NCI-H146 treated with DMSO at 0.1 percent for 48 hours (cell line): Measurements from ENCODE around the gene GSTO1.

Experiments used
- DNase-seq: peaks from one replicate; lab custom pipeline; 2025; ENCODE audit not compliant: unreplicated experiment; lab: John Stamatoyannopoulos, UW

The GSTO1 gene

GRCh38 chr10:104274762-104275721 lies 20.4 kb downstream of the GSTO1 start:
- DNase-seq, result peak; percentile 73

- DNase-seq, result no peak
Observed at GRCh38 chr10:104276192-104276591, 21.5 kb downstream of the GSTO1 start.

- no peak for DNase-seq
Observed at GRCh38 chr10:104277785-104278184, 23.1 kb downstream of the GSTO1 start.

DNA sequence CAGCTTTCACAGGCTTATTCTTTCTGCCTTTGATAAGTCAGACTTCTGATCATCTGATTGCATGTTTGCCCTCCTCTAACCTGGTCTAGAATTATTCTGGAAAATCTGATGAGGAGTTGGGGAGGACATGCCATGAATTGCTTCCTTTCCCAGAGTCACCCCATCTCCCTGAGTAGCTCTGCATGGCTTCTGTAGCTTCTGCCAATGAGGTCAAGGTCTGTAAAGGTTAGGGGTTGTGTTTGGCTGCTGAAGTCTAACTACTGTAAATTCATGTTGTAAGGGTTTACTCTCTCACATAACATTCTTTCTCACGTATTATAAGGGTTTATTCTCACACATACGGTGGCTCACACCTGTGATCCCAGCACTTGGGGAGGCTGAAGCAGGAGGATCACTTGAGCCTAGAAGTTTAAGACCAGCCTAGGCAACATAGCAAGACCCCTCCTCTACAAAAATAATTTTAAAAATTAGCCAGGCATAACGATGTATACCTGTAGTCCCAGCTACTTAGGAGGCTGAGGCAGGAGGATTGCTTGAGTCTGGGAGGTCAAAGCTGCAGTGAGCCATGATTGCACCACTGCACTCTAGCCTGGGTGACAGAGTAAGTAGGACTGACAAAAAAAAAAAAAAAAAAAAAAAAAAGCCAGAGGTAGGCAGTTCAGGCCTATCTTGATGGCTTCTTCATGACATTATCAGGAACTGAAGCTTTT lies 25.0 kb downstream of the GSTO1 start:
- no peak for DNase-seq

DNA sequence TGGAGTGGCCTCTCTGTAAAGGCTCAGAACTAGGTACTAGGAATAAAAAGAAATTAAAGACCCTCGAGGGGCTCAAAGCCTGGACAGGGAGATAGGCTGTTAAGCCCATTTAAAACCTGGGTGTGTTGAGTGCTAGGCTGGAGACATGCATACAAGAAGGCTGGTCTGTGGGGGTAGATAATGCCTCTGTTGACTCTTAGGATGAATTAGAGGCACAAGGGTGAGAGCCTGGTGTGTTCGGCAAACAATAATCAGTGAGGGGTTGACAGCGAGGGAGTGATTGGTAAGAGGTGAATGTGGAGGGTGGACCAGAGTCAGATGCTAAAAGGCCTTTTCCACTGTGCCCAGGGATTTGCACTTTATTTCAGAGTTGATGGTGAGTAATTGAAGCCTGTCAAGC lies 27.0 kb downstream of the GSTO1 start:
- DNase-seq, result peak; percentile 69

DNA sequence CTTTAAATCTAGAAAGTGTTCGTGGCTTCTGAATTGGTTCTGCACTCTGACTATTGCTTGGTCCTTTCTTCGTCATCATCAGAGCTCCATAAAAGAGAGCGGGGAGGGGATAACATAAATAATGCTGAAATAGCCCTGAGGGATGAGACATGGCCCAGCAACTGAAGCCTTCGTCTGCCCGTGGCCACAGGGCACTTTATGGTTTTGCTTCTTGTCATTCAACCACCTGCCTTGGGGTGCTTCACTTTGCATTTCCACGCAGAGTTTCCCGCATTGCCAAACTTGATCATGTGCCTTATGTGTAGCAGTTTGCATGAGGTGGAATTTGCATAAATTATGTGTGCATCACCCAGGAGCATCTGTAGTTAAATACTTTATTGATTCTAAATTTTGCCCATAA lies 30.2 kb downstream of the GSTO1 start:
- DNase-seq, result no peak

GRCh38 chr10:104286939-104287338 lies 32.2 kb downstream of the GSTO1 start:
- DNase-seq, result no peak

DNA sequence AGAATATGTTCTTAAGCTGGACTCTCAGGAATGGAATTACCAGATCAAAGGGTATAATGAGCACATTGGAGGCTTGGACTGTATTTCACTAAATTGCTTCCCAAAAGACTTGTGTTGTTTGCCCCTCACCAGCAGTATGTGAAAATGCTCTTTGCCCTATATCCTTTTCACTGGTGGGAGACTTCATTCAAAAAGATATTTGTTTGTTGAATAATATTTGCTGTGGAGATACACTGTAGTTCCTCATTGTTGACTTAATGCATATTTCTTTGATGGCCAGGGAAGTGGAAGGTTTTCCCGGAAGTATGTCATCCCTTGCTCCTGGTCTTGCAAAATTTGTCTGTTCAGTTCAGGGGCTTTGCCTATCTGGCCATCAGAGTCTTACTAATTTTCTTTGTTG lies 33.7 kb downstream of the GSTO1 start:
- DNase-seq, result no peak

DNA sequence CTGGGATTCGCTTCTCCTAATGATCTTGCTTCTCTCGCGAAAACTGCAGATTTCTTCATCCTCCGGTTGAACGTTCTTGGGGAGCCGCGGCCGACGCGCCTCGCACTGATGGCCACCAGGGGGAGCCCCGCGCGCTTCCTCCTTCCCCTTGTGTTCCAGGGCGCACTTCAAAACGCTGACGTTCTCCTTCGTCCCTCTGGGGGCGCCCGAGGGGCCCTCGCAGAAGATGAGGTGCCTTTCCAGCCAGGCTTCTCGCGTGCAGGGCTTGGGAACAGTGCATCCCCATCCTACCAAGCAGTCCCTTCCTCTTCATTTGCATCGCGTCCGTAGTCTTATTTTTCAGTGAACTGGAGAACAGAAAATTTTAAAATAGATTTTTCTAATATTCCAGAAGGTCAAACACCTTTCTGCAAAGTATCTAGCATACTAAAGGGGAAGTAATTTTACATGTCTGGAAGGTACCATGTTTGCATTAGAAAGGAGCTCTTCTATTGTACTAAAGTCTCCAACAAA lies 36.8 kb downstream of the GSTO1 start:
- DNase-seq, result peak; percentile 65

DNA sequence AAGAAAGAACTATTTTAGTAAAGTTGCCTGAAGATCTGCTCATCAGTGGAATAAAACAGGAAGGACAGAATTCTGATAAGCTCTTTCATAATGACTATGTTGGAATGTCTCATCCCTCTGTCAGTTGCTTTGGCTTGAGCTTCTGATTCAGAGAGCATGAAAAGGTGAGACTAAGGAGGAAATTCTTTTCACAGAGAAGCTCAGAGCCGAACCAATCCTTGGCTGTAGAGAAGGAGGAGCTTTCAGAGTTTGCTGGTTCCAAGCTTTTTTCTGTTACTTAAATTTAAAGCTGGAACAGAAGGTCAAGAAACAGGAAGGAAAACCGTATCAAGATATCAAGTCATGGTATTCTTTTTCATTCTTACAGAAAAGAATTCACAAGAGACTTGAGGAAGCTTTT lies 38.3 kb downstream of the GSTO1 start:
- no peak for DNase-seq

DNA sequence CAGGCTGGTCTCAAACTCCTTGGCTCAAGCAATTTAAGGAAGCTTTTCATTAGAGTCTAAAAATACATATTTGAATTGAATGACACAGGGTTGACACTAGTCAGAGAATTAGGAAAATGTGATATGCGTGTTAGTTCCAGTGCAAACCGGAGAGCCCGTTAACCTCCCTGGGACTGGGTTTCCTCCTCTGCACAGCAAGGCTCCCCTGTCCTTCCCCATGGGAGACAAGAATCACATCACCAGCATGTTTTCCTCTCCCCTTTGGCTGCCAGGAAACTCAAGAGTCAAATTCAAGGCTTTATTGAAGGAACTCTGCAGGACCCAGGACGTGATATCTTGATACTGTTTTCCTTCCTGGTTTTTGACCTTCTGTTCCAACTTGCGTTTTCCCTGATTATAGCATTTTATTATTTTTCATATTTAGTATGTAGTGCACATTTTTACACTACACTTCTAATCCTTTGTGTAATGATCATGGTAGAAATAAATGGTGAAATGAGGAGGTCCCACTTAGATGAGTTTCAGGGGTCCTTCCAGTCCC lies 39.2 kb downstream of the GSTO1 start:
- DNase-seq, result no peak

GRCh38 chr10:104296687-104297436 lies 42.2 kb downstream of the GSTO1 start:
- no peak for DNase-seq

- DNase-seq, result no peak
Observed at GRCh38 chr10:104297697-104298660, 43.3 kb downstream of the GSTO1 start.

- DNase-seq, result no peak
Observed at GRCh38 chr10:104299031-104299904, 44.6 kb downstream of the GSTO1 start.

DNA sequence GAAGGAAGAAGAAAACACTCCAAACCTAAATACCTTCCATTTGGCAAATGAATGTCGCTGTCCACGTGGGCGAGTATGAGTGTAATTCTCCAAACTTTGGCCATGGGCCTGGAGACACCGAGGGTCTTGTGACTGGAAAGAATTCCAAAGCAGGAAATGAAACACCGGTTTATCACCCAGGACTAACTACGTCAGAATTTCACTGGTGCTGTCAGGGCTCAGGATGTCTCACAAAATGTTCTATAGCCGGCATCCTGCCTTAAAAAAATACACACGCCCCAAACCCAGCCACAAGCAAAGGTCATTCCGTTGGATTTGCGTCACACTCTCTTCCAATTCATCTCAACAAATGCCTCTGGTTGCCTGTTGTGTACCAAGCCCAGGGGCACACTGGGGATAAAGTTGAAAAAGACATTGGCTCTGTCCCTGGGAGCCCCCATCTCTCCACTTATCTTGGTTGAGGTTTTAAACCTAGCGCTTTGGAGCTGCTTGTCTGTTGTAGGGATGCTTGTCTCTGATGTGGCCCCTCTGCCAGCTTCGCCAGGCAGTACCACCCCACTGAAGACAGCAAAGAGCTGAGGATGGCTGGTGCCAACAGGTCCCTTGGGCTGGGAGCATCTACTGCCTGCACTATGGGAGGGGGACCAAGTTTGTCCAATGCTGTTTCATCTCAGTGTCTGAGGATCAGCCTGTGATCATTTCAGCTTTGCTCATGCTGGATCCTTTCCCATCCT lies 45.5 kb downstream of the GSTO1 start:
- no peak for DNase-seq

DNA sequence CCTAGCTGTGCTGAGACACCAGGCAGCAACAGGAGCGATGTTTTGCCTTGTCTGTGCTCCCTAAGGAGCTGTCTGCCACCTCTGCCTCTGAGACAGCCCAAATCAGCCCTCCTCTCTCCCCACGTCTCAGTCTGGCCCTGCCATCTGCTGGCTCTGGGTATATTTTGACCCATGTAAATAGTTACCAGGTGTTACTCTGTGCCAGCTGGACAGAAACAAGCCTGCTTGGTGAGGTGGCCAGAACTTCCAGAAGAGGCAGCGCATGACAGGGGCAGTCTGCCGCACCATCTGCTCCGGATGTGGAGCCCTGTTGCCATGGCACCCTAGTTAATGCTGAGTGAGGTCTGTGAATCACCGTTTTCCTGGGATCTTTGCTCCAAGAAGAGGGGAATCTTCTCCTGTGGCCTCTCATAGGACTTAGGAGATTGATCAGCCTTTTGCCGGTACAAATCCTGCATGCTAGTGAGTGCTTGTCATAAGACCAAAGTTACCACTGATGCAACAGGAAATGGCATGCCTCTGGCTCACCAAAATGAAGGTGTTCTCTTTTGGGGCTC lies 46.1 kb downstream of the GSTO1 start:
- DNase-seq, result peak; percentile 82

DNA sequence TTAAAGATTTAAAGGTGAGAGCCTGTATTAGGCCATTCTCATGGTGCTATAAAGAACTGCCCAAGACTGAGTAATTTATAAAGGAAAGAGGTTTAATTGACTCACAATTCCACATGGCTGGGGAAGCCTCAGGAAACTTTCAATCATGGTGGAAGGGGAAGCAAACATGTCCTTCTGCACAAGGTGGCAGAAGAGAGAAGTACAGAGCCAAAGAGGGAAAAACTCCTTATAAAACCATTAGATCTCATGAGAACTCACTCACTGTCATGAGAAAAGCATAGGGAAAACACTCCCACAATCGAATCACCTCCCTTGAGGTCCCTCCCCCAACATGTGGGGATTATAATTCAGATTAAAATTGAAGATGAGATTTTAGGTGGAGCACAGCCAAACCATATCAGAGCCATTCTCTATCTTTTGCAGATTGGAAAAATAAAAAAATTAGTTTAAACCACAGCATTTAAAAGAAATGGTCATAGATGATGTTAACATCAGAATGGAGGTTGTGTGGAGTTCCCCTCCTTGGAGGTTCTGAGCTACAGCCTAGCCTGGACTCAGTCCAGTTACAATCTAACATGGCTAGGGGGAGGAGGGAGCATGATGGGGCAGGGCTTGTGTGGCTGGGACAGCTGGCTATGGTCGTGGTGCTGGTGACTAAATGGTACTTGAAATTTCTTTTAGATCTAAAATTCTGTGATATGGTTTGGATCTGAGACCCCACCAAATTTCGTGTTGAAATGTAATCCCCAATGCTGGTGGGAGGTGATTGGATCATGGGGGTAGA lies 47.4 kb downstream of the GSTO1 start:
- no peak for DNase-seq
